HG02623 (cell line): ENCODE measurements around the gene NECTIN1.

ENCODE experiments used
- ATAC-seq: cut with Tn5 transposase; IDR thresholded peaks from one replicate; pipeline ENCODE4 v1.9.1; 2021; ENCODE audit warnings: moderate library complexity; ENCODE audit not compliant: unreplicated experiment

The NECTIN1 gene

GRCh38 chr11:119696378-119697222 is 32.4 kb downstream of the NECTIN1 start:
- ATAC-seq, result no peak

DNA sequence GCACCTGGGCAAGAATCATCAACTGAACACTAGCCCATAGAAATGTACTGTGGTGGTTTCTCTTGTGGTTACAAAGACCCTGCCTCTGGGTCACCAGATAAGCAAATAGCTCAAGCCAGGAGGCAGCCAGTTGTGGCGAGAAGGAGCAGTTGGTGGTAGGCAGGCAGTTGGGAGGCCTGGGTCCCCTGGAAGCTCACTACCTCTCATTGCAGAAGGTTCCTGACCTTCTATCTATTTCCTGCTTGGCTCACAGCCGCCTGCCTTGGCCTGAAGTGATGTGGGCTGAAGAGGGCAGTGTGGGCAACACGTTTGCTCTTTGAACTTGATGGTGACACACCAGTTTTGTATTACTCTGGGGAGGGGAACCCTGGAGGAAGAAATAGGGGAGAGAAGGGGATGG is 34.7 kb downstream of the NECTIN1 start:
- ATAC-seq, result no peak

- no peak for ATAC-seq
These were observed 35.7 kb downstream of the NECTIN1 start for GRCh38 chr11:119693253-119693815.

DNA sequence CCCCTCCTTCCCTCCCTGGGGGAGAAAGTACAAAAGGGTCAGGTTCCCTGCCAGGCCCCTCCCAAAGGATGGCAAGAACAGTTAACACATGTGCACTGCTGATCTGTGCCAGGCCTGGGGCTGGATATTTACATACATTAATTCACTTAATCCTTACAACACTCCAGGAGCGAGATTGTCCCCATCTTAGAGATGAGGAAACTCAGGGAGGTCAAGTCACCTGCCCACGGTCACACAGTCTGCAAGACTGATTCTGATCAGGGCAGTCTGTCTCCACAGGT is 36.5 kb downstream of the NECTIN1 start:
- ATAC-seq, result no peak

DNA sequence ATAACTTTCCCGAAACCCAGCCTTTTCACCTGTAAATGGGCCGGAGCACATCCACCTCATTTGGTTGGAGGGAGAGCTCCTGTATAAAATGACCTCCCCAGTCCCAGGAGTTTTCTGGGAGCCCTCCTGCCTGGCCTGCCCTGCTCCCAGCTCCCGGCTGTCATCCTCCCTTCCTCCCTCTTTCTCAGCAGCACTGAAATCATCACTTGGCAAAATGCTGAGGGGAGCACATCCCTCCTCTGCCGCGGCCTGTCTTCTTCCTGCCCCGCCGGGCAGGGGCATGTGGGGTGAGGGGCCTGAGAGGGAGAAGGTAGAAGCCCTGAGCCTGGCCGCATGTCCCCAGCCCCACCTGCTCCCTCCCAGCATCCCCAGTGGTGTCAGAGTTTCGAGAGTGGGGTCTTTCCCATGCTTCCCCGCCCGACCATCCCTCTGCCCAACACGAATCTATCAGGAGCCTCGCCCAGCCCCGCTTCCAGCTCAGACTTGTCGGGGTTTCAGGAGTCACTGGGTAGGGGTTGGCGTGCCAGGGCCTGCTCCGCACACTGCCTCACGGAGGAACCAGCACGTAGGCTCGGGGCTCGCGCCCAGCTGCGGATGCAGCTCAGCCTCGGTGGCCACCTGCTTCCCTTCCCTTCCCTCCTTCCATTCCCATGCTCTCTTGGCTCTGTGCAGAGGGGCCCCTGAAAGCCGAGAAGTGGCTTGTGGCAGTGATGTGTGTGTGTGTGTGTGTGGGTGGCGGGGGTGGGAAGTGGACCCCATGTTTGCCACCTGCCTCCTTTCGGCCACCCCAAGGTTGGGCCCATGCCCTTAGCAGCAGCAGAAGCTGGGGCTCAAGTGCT is 37.1 kb downstream of the NECTIN1 start:
- ATAC-seq, result no peak

DNA sequence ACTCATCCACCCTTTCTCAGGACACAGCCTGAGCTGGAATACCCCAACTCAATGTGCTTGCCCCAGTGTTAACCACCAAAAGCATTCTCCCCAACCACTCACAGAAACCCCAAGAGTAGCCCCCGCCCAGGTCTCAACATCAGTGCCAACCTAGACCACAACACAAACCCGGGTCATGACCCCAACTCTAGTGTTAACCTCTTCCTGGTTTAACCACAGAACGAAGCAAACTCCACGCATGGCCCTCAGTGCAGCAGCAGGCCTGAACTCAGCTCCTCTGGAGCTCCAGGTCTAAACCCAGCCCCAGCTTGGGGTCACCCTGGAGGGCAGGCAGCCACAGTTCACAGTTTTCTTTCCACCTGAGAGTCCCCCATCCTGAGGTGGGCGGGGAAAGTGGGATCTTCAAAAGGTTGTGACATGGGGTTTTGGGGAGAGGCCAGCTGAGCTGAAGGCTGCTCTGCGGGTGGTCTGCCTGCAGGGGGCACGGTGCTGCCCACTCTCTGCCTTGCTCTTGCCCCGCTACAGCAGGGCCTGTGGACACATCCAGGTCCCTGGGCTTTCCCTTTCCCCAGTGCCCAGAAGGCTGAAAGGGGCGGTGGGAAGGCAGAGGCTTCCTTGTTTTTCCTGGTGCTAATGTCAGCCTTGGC is 37.9 kb downstream of the NECTIN1 start:
- no peak for ATAC-seq

DNA sequence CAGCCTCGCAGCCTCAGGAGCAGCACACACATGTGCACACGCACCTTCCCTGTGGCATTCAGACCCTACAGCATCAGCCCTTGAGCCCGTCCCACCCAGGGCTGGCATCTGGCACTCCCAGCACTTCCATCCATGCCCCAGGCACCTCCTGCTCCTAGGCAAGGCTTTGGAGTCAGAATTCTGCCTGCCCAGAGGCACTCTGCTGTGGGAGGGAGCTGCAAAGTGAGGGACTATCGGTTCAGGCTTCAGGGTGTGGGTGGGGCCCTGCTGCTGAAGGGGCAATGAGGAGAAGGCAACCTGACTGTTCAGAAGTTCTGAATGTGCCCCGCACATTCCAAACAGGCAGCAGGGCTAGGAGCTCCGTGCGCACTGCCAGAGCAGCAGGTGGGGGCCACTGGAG is 39.7 kb downstream of the NECTIN1 start:
- ATAC-seq, result no peak

DNA sequence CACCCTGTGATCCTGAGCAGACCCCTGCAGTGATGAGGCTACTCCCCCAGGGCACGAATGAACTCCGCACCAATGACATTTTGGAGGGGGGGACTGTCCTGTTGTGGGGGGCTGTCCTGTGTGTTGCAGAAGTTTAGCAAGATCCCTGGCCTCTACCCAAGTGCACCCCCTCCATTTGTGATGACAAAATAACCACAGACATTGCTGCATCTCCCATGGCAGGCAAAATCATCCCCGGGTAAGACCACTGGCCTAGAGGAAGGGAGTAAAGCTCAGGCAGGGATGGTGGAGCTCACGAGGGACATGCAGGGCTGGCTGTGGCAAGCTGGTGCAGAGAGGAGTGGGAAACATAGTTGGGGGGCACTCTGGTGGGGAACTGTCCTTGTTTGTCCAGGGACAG is 40.6 kb downstream of the NECTIN1 start:
- ATAC-seq, result no peak

GRCh38 chr11:119687373-119688046 is 41.5 kb downstream of the NECTIN1 start:
- no peak for ATAC-seq

DNA sequence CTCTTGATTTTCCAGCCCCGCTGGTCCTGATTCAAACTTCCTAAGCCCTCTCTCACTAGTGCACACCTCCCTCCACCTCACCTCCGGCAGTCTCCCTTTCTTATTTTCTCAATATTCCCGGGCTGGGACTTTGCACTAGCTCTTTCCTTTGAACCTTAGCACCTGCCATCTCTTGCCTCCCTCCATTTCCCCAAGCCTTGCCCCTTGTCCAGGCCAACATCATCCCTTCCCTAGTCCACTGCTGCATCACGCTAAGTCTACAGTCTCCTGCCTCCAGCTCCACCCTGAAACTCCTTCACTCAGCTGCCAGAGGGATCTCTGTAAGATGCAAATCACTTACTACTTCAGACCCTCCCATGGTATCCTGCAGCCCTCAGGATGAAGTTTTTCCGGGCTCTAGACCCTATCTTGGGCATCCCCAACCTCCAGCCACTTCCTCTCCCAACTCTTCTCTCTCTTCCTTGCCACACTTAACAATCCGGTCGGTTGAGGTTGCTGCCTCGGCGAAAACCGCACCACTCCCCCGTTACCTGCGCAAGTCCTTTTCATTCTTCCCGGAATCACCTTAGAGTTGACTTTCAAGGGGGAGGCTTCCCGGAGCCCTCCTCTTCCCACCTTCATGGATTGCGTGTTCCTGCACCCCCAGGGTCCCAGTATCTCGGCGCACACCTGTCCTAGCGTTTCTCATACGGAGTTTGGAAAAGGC is 42.7 kb downstream of the NECTIN1 start:
- no peak for ATAC-seq

GRCh38 chr11:119685111-119685746 is 43.8 kb downstream of the NECTIN1 start:
- no peak for ATAC-seq

DNA sequence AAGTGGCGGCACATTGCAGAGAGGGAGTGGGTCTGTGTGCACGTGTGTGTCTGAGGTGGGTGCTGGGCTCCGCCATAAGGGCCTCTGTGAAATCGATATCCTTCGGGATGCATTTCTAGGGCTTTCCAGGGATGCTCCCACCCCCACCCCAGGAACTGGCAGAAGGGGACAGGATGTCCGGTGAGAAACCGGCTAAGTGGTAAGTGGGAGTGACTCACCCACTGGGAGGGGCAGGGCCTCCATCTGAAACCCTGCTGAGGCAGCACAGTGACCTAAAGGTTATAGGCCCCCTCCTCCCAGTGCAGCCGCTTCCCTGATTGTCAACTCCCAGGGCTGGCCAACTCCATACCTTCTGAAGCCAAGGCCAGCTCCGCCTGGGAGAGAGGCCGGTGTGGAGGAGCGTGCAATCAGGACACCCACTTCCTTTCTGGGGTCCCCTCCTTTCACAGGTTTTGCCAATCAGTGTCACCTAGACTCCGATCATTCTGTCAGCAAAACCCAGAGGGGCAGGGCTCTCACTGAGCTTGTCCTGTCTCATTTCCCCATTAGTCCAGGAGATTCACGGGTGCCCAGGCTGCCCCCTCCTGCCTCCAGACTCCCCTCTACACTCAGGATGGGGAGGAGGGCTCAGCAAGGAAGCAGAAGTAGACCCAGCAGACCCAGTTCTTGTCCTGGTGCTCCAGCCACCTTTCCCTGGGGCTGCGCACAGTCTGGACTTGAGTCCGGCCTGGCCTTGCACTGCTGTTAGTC is 44.5 kb downstream of the NECTIN1 start:
- ATAC-seq, result no peak

- ATAC-seq, result no peak
These were observed 45.2 kb downstream of the NECTIN1 start for GRCh38 chr11:119683783-119684182.

DNA sequence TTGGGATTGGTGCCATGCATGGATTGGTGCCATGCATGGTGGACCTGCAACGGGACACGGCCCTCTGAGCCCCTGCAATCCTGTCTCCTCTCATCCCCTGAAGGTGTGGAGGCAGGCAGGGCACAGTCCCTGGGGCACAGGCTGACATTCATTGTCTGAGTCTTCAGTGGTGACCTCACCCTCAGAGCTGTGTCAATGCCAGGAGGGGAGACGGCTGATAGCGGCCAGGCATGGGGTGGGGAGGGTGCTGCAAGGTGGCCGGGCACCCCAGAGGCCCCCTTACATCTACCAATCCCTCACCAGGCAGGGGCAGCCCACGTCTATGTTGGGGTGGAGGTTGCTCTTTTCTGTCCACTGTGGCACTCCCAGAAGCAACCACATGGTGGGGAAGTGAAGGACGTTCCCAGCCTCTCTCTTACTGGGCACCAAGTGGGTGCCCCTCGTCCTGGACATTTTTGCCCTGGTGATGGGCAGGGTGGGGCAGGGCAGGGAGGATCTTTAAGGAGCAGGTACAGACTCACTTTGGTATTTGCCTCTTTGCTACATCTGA is 47.6 kb downstream of the NECTIN1 start:
- no peak for ATAC-seq

DNA sequence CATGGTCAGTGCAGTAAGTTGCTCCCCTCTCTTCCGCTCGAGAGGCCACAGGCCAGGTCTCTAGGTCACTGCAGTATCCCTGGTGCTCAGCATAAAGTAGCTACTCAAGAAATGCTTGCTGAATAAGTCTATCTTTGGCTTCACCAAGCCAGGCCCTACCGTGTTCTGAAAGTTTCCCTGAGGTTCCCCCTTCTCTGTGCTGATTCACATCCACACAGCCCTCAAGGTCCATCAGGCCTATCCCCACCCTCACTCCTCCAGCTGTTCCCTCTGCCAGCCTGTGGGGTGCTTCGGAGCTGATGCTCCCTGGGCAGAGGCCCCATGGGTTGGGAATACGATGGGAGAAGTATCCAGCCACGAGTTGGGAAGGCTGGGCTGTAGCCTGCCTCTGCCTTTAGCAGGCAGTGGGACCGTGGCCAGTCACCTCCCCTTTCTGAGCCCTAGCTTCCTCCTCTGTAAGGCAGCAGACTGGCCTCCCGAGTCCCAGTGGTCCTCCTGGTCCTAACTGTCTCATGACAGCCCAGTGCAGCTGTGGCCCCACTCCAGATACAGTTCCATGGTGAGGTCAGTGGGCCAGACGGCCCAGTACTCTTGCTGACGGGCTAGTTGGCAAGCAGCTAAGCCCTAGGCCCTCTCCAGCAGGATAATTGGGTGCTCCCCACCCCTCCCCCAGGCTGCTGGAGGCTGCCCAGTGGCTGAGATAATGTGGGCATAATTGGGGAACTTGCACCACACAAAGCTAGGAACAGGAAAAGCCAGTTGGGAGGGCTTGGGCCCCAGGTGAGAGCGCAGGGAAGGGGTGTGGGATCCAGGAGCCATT is 48.2 kb downstream of the NECTIN1 start:
- no peak for ATAC-seq

DNA sequence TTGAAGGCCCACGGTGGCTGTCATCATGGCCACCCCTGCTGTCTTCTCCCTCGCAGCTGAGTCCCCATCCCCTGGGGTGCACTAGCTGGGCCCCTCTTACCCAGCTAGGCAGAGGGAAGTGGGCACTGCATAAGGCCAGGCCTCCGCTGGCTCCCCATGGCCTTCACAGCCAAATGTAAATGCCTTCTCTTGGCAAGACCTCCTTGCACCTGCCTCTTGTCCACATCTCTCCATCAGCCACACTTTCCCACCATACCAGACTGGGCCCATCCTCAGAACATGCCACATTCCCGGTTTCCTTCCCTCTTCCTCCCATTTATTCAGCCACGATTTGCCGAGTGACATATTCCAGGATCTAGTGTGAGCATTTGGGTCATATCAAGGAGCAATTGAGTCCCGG is 49.7 kb downstream of the NECTIN1 start:
- no peak for ATAC-seq

DNA sequence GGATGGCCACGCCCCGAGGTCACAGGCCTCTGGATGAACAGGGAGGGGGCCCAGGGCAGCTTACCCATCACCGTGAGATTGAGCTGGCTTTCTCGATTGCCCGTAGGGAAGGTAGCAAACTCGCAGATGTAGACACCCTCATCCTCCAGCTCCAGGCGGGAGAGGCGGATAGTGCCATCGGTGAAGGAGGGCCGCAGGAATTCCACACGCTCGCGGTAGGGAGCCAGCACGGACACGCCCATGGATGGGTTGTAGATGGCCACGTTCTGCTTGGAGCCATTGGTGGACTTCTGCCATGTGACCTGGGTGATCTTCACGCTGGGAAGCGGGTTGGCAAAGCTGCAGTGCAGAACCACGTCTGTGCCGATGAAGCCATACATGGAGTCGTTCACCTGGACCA is 50.6 kb downstream of the NECTIN1 start:
- ATAC-seq, result no peak

DNA sequence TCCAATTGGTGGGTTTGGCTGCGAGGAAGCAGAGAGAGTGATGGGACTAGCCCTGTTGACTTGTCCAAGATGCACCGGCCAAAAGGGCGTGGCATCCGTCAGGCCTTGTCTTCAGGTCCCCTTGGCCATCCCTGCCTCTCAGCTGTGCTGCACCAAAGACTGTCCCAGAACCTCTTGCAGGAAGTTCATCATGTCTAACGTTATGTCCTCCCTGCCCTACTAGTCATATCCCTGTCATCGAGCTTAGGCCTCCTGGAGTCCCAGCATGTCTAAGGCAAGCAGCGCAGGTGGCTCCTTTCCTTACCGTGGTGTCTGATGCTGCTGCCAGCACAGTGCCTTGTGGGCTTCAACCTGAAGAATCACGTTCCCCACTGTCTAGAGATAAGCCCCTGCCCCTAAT is 51.2 kb downstream of the NECTIN1 start:
- no peak for ATAC-seq
